ENCODE measurements around the gene COBL. TPM values are rescaled to one million over a fixed set of nuclear protein-coding genes. Genes with fewer than 3 reads are reported as not detected.

COBL gene
- total RNA-seq, 1 donor from 2014 or later = 53.2 TPM

DNA sequence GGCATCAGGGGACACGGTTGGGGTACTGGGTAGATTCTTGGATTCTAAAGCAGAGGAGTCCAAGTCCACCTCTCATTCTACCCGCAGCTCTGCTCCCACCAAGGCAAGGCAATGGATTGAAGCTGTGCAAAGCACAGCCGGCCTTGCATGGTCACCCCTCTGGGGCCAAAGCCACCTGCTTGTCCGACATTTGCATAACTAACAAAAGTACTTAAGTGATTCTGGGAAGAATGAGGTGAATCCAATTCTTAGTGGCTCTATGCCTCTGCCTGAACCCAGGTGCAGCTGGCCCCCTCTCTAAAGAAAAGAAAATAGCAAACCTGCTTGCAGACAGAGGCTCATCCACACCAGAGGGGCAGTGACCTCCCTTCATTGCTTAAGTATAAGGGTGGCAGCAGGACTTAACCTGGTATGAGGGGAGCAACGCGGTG is 10.7 kb upstream of the COBL start:
- H3K9me3 ChIP-seq (ENCODE audit: control insufficient read depth in 3 of 3, low read length in 3 of 3) = no peaks in the 10 kb centered on the region
- H3K9ac ChIP-seq (ENCODE audit: low read depth in 1 of 3, low read length in 3 of 3) = no peak overlapping the region
- no peaks in the 10 kb centered on the region for H3K36me3 ChIP-seq (ENCODE audit: control insufficient read depth in 3 of 3, insufficient read depth in 3 of 3, low read length in 3 of 3)
- H3K4me3 ChIP-seq (ENCODE audit: low read length in 3 of 3) = no peak overlapping the region
- H3K27ac ChIP-seq (ENCODE audit: low read depth, low read length) = no peak overlapping the region
- no peaks in the 10 kb centered on the region for H3K27me3 ChIP-seq (ENCODE audit: control insufficient read depth in 3 of 3, insufficient read depth in 3 of 3, low read length in 3 of 3)
- H3K4me1 ChIP-seq (ENCODE audit: control insufficient read depth in 3 of 3, insufficient read depth in 3 of 3, low read length in 3 of 3) = peaks cover 3 to 9% (median 9%) of the 10 kb centered on the region in 3 donors

DNA sequence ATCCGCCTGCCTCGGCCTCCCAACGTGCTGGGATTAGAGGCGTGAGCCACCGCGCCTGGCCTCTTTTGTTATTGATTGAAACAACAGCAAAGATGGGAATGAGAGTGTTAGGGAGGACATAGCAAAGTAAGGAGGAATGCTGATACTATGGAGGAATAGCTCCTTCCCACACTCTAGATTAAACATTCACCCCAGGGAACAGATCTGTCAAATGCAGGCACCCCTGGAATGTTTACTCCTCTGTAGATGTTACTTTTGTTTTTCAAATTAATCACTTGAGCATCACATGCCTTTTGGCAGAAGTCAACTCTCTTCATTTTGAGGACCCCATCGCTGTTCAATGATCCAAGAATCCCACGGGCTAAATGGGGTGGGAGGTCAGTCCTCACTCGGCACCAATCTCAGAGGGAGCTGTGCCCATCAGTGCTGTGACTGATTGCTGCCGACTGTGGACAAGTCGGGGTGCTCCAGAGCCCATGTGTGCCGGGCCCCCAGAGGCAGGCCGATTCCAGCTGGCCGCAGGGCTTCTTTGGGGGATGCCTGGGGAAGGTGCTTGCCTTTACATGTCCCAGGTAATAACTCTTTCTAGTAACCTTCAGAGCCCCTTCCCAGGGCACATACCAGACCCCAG is 10.2 kb upstream of the COBL start:
- H3K4me3 ChIP-seq (ENCODE audit: low read length in 3 of 3) = no peak overlapping the region
- H3K27ac ChIP-seq (ENCODE audit: low read depth, low read length) = no peak overlapping the region
- no peak overlapping the region for H3K9ac ChIP-seq (ENCODE audit: low read depth in 1 of 3, low read length in 3 of 3)
- H3K36me3 ChIP-seq (ENCODE audit: control insufficient read depth in 3 of 3, insufficient read depth in 3 of 3, low read length in 3 of 3) = no peaks in the 10 kb centered on the region
- H3K27me3 ChIP-seq (ENCODE audit: control insufficient read depth in 3 of 3, insufficient read depth in 3 of 3, low read length in 3 of 3) = no peaks in the 10 kb centered on the region
- no peaks in the 10 kb centered on the region for H3K9me3 ChIP-seq (ENCODE audit: control insufficient read depth in 3 of 3, low read length in 3 of 3)
- peaks cover 3 to 11% (median 9%) of the 10 kb centered on the region in 3 donors for H3K4me1 ChIP-seq (ENCODE audit: control insufficient read depth in 3 of 3, insufficient read depth in 3 of 3, low read length in 3 of 3)

DNA sequence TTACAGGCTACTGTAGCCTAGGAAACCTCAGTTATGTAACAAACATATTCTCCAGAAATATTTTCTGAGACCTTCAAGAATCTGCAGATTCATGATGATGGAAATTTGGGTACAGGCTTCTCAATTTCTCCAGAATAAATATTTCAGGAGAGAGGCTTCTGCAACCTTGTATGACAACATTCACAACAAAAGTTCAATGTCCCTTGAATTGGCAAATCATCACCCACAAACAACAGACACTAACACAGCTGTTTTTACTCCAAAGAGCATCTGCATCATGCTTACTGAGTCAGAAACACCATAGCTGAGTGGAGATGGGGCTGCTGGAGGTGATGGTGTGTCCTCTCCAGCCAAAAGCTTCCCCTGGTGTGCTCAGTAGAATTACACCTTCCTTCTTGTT is 9.3 kb upstream of the COBL start:
- no peak overlapping the region for H3K9ac ChIP-seq (ENCODE audit: low read depth in 1 of 3, low read length in 3 of 3)
- H3K27me3 ChIP-seq (ENCODE audit: control insufficient read depth in 3 of 3, insufficient read depth in 3 of 3, low read length in 3 of 3) = no peaks in the 10 kb centered on the region
- H3K9me3 ChIP-seq (ENCODE audit: control insufficient read depth in 3 of 3, low read length in 3 of 3) = no peaks in the 10 kb centered on the region
- H3K4me3 ChIP-seq (ENCODE audit: low read length in 3 of 3) = no peak overlapping the region
- H3K4me1 ChIP-seq (ENCODE audit: control insufficient read depth in 3 of 3, insufficient read depth in 3 of 3, low read length in 3 of 3) = peaks cover 3 to 11% (median 9%) of the 10 kb centered on the region in 3 donors
- no peaks in the 10 kb centered on the region for H3K36me3 ChIP-seq (ENCODE audit: control insufficient read depth in 3 of 3, insufficient read depth in 3 of 3, low read length in 3 of 3)
- H3K27ac ChIP-seq (ENCODE audit: low read depth, low read length) = no peak overlapping the region

DNA sequence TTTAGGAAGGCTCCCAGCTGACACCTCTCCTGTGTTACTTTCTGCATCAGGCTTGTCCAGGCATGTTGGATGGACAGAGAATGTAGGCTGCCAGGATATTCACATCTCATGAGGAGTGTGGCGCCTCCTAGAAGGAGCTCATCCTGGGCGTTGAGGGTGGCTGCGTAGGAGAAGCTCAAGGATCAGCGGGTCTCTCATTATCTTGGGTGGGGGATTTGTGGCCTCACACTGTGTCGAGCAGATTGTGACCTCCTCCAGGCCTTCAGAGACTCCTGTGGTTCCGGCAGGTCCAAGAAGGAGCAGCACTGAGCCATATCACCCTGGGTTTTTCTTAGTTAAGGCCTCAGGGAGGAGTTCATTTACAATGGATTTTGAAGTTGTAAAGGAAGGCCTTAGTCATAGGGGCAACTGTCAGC is 8.7 kb upstream of the COBL start:
- no peak overlapping the region for H3K27ac ChIP-seq (ENCODE audit: low read depth, low read length)
- no peak overlapping the region for H3K9ac ChIP-seq (ENCODE audit: low read depth in 1 of 3, low read length in 3 of 3)
- H3K36me3 ChIP-seq (ENCODE audit: control insufficient read depth in 3 of 3, insufficient read depth in 3 of 3, low read length in 3 of 3) = no peaks in the 10 kb centered on the region
- peaks cover 3 to 11% (median 9%) of the 10 kb centered on the region in 3 donors for H3K4me1 ChIP-seq (ENCODE audit: control insufficient read depth in 3 of 3, insufficient read depth in 3 of 3, low read length in 3 of 3)
- no peaks in the 10 kb centered on the region for H3K9me3 ChIP-seq (ENCODE audit: control insufficient read depth in 3 of 3, low read length in 3 of 3)
- no peak overlapping the region for H3K4me3 ChIP-seq (ENCODE audit: low read length in 3 of 3)
- H3K27me3 ChIP-seq (ENCODE audit: control insufficient read depth in 3 of 3, insufficient read depth in 3 of 3, low read length in 3 of 3) = no peaks in the 10 kb centered on the region

DNA sequence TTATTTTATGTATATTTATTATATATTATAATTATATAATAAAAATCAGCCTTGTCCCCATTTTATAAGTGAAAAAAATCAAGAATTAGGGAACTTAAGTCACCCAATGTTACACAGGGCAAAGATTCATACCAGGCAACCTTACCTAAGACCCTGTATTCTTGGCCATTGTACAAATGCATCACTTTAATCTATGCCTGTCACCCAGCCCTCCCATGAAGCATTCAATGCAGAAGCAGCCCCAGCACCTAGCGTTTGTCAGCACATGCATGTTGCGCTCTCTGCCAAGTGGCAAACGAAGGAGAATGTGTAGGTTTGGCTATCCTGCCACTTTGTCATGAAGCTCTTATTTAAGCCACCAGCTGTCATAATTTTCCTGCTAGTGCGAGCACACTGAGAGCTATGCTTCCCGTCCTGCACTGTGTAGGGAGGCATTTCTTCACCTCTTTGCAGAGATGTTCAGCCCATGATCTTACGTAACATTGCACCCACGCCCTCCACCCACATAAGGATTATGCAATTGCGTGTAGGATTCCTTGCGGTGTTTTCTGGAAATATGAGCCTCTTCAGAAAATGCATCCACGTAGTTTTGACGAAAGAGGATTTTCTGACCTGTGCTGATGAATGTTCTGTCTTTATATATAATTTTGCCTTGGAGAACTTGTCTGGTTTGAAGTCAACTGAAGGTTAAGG is 7.7 kb upstream of the COBL start:
- no peaks in the 10 kb centered on the region for H3K27me3 ChIP-seq (ENCODE audit: control insufficient read depth in 3 of 3, insufficient read depth in 3 of 3, low read length in 3 of 3)
- no peaks in the 10 kb centered on the region for H3K36me3 ChIP-seq (ENCODE audit: control insufficient read depth in 3 of 3, insufficient read depth in 3 of 3, low read length in 3 of 3)
- H3K9ac ChIP-seq (ENCODE audit: low read depth in 1 of 3, low read length in 3 of 3) = peak overlapping the region in 2 of 3 donors; percentile 0 to 42
- H3K27ac ChIP-seq (ENCODE audit: low read depth, low read length) = no peak overlapping the region
- H3K4me1 ChIP-seq (ENCODE audit: control insufficient read depth in 3 of 3, insufficient read depth in 3 of 3, low read length in 3 of 3) = peaks cover 3 to 11% (median 9%) of the 10 kb centered on the region in 3 donors
- H3K4me3 ChIP-seq (ENCODE audit: low read length in 3 of 3) = peak overlapping the region in 2 of 3 donors; percentile 42 to 48
- no peaks in the 10 kb centered on the region for H3K9me3 ChIP-seq (ENCODE audit: control insufficient read depth in 3 of 3, low read length in 3 of 3)

DNA sequence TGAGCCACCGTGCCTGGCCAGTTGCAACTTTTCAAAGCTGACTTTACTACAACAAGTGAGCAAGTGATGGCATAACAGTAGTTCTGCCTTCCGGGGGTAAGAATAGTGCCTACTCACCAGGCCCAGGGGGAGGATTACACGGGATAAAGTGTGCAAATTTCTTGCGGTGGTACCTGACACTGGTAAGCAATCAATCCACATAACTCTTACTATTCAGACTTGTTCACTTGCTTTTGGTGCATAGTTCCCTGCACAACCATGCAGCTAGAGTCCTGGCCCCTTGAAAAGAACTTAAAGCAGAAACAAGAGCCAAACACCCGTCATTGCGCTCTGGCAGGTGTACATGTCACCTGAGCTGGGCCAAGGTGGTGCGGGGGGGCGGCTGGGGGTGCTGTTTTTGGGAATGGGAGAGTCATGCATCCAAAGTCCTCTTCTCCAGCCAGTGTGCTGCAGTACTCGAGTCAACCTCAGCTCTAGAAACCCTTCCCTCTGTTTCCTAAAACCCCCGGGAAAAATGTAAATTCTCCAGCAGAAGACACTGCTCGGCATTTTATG is 5.4 kb upstream of the COBL start:
- no peaks in the 10 kb centered on the region for H3K36me3 ChIP-seq (ENCODE audit: control insufficient read depth in 3 of 3, insufficient read depth in 3 of 3, low read length in 3 of 3)
- peaks cover 3 to 19% (median 18%) of the 10 kb centered on the region in 3 donors for H3K4me1 ChIP-seq (ENCODE audit: control insufficient read depth in 3 of 3, insufficient read depth in 3 of 3, low read length in 3 of 3)
- no peak overlapping the region for H3K9ac ChIP-seq (ENCODE audit: low read depth in 1 of 3, low read length in 3 of 3)
- H3K4me3 ChIP-seq (ENCODE audit: low read length in 3 of 3) = no peak overlapping the region
- no peaks in the 10 kb centered on the region for H3K27me3 ChIP-seq (ENCODE audit: control insufficient read depth in 3 of 3, insufficient read depth in 3 of 3, low read length in 3 of 3)
- no peak overlapping the region for H3K27ac ChIP-seq (ENCODE audit: low read depth, low read length)
- H3K9me3 ChIP-seq (ENCODE audit: control insufficient read depth in 3 of 3, low read length in 3 of 3) = no peaks in the 10 kb centered on the region

DNA sequence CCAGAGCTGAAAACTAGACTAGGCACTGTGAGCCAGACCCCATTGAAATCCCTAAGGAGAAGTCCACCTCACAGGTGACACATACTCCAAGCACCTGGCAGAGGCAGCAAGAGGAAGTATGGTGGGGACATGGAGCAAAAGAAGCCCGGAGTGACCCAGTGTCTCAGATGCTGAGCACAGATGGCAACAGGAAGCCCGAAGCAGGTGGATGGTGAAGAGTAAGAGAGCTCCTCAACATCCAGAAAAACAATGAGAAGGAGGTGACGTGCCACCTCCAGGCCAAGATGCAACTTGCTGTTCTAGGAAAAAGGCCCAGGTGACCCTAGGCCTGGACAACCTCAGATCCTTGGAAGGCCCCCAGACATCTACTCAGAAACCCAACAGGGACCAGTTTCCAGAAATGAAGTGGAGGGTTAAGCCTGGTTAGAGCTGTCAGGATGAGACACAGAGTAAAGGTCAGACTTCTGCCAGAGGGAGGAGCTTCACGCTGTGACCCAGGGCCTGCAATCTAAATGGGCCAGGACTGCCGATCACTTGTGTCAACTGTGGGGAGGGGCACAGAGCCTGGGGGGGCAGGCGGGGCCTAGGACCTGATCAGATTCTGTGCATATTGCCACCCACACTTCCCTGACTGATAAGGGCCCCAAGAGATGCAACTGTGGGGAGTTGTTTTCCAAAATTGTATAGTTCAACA is 2.4 kb upstream of the COBL start:
- no peak overlapping the region for H3K9ac ChIP-seq (ENCODE audit: low read depth in 1 of 3, low read length in 3 of 3)
- no peak overlapping the region for H3K27ac ChIP-seq (ENCODE audit: low read depth, low read length)
- H3K9me3 ChIP-seq (ENCODE audit: control insufficient read depth in 3 of 3, low read length in 3 of 3) = no peaks in the 10 kb centered on the region
- no peak overlapping the region for H3K4me3 ChIP-seq (ENCODE audit: low read length in 3 of 3)
- no peaks in the 10 kb centered on the region for H3K36me3 ChIP-seq (ENCODE audit: control insufficient read depth in 3 of 3, insufficient read depth in 3 of 3, low read length in 3 of 3)
- peaks cover 0 to 5% (median 0%) of the 10 kb centered on the region in 3 donors for H3K27me3 ChIP-seq (ENCODE audit: control insufficient read depth in 3 of 3, insufficient read depth in 3 of 3, low read length in 3 of 3)
- H3K4me1 ChIP-seq (ENCODE audit: control insufficient read depth in 3 of 3, insufficient read depth in 3 of 3, low read length in 3 of 3) = peaks cover 8 to 17% (median 16%) of the 10 kb centered on the region in 3 donors

DNA sequence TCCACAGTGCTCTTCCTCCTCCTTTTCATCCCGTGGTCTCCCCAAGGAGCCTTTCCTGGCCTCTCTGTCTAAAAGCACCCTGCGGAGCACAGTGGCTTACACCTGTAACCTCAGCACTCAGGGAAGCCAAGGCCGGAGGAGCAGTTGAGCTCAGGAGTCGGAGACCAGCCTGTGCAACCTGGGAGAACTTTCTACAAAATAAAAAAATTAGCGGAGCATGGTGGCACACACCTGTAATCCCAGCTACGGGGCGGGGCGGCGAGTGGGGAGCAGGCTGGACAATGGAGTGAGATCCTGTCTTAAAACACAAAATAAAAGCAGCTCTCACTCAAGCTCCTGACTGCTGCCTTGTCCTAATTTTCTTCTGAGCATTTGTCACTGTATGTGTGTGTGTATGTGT is 1.4 kb upstream of the COBL start:
- Histone ChIP-seq H3K36me3 (ENCODE audit: control insufficient read depth in 3 of 3, insufficient read depth in 3 of 3, low read length in 3 of 3) (no peaks in the 10 kb centered on the region), H3K4me1 (ENCODE audit: control insufficient read depth in 3 of 3, insufficient read depth in 3 of 3, low read length in 3 of 3) (peaks cover 13 to 17% (median 16%) of the 10 kb centered on the region in 3 donors), H3K27me3 (ENCODE audit: control insufficient read depth in 3 of 3, insufficient read depth in 3 of 3, low read length in 3 of 3) (peaks cover 0 to 5% (median 0%) of the 10 kb centered on the region in 3 donors), H3K4me3 (ENCODE audit: low read length in 3 of 3) (peak overlapping the region in 2 of 3 donors; percentile 72 to 73), H3K27ac (ENCODE audit: low read depth, low read length) (peak overlapping the region; percentile 68), H3K9me3 (ENCODE audit: control insufficient read depth in 3 of 3, low read length in 3 of 3) (no peaks in the 10 kb centered on the region), H3K9ac (ENCODE audit: low read depth in 1 of 3, low read length in 3 of 3) (peak overlapping the region in 2 of 3 donors; percentile 78 to 80)

DNA sequence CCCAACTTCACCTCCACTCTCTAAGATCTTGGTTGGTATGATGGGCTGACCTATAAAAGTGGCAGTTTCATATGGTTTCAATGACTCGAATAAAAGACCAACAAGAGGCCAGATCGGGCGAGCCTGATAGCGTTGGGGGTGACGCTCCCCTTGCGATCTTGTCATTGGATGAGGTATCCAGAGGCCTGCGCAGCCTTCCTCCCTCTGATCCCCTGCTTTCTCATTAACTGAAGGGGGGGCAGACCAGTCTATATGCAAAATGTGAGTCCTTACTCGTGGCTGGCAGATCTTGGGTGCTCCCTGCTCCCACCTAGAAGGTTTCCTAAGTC is 937 bp upstream of the COBL start:
- H3K4me1 ChIP-seq (ENCODE audit: control insufficient read depth in 3 of 3, insufficient read depth in 3 of 3, low read length in 3 of 3) = peaks cover 13 to 17% (median 16%) of the 10 kb centered on the region in 3 donors
- no peaks in the 10 kb centered on the region for H3K36me3 ChIP-seq (ENCODE audit: control insufficient read depth in 3 of 3, insufficient read depth in 3 of 3, low read length in 3 of 3)
- peak overlapping the region; percentile 68 for H3K27ac ChIP-seq (ENCODE audit: low read depth, low read length)
- H3K27me3 ChIP-seq (ENCODE audit: control insufficient read depth in 3 of 3, insufficient read depth in 3 of 3, low read length in 3 of 3) = peaks cover 0 to 5% (median 0%) of the 10 kb centered on the region in 3 donors
- H3K4me3 ChIP-seq (ENCODE audit: low read length in 3 of 3) = peak overlapping the region; percentile 72 to 73 (median 72)
- H3K9ac ChIP-seq (ENCODE audit: low read depth in 1 of 3, low read length in 3 of 3) = peak overlapping the region; percentile 78 to 84 (median 80)
- H3K9me3 ChIP-seq (ENCODE audit: control insufficient read depth in 3 of 3, low read length in 3 of 3) = no peaks in the 10 kb centered on the region

Measured in skeletal muscle tissue (tissue), 4 donors.